Kidney tubule cell (primary cell): Measurements from ENCODE around the gene BCL7A.
"Not testable (repeated sequence)": the region's sequence is repeated elsewhere in the genome, so short reads cannot be mapped to it uniquely, and the experiment has no call there.

Experiments
- DNase-seq: peaks from one replicate; pipeline ENCODE4 v3.0.0-alpha.2; 2018; ENCODE audit warnings: low spot score

Gene BCL7A

DNA sequence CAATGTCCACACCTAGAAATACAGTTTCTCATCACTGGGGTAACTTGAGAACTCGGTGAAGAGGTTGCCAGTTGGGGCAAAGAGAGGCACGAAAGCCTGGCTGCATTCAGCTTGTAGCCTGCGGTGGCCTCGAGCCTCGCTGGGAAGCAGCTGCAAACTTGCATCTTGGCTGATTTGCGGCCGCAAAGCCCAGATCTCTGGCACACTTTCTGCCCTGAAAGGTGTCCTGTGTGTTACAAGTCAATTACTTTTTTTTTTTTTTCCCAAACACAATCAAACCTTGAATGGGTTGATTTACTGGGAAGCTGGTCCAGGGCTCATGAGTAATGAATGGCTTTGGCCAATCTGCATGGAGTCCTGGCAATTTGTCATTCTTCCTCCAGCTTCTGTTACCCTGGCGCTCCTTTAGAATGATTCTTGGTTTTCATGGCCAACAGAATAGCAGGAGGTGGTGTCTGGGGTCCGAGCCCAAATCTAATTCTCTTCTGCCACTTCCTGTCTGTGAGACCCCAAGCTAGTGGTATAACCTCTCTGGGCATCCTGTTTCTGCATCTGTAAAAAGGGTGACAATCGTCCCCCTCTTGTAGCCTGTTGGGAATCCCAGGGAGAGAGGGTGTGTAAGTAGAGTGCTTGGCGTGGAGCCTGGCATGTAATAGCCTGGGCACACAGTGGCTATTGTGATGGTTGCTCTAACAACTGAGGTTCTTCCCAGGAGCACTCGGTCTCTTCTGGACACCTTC lies 6.7 kb downstream of the BCL7A start:
- peak; percentile 49 for DNase-seq

- DNase-seq, result peak; percentile 54
These were observed 7.3 kb downstream of the BCL7A start for GRCh38 chr12:122028905-122029560.

- DNase-seq, result peak; percentile 65
These were observed 8.1 kb downstream of the BCL7A start for GRCh38 chr12:122029620-122030423.

- no peak for DNase-seq
These were observed 8.8 kb downstream of the BCL7A start for GRCh38 chr12:122030424-122031035.

- DNase-seq, result peak; percentile 42
These were observed 9.9 kb downstream of the BCL7A start for GRCh38 chr12:122031342-122032216.

- no peak for DNase-seq
These were observed 10.9 kb downstream of the BCL7A start for GRCh38 chr12:122032580-122032979.

- peak; percentile 43 for DNase-seq
These were observed 13.6 kb downstream of the BCL7A start for GRCh38 chr12:122035292-122035691.

DNA sequence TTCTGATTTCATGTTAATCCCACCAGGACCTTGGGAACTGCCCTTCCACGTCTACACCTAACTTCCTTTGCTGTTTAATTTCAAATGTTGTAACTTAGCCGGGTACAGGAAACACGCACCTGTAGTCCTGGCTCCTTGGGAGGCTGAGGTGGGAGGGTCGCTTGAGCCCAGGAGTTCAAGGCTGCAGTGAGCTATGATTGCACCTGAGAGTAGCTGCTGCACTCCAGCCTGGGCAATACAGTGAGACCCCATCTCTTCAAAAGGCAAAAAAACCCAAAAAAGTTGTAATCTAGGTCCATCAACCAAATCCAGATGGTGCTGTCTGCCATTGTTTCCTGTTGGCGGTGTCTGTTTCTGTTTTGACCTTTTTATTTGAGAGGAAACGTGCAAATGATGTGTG lies 14.5 kb downstream of the BCL7A start:
- no peak for DNase-seq

- peak; percentile 95 for DNase-seq
These were observed 19.1 kb downstream of the BCL7A start for GRCh38 chr12:122040579-122041386.

- DNase-seq, result not testable (repeated sequence)
These were observed 19.8 kb downstream of the BCL7A start for GRCh38 chr12:122041458-122041857.

DNA sequence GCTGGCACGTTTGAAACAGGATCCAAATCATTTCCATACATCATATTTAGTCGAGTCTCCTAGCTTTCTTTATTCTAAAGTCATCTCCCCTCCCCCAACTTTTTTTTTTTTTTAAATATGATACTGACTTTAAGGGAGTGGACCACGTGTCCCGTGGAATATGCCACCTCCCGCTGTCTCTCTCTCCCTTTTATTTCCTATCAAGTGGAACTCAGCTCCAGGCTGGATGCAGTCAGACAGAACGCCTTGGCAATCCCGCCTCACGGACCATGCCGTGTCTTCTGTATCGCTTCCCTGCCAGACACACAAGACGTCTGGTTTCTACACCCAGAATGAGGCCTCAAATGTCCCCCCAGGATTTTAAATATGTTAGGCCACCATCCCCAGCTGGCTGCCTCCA lies 21.2 kb downstream of the BCL7A start:
- peak; percentile 66 for DNase-seq

DNA sequence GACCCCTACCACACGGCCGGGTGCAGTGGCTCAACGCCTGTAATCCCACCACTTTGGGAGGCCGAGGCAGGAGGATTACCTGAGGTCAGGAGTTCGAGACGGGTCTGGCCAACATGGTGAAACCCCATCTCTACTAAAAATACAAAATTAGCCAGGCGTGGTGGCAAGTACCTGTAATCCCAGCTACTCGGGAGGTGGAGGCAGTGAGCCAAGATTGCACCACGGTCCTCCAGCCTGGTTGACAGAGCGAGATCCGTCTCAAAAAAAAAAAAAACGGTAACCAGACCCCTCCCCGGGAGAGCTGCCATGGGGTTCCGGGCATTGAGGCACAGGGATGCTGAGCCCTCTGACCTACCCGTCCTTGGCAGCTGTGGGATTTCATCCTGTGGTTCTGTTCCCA lies 21.8 kb downstream of the BCL7A start:
- no peak for DNase-seq

DNA sequence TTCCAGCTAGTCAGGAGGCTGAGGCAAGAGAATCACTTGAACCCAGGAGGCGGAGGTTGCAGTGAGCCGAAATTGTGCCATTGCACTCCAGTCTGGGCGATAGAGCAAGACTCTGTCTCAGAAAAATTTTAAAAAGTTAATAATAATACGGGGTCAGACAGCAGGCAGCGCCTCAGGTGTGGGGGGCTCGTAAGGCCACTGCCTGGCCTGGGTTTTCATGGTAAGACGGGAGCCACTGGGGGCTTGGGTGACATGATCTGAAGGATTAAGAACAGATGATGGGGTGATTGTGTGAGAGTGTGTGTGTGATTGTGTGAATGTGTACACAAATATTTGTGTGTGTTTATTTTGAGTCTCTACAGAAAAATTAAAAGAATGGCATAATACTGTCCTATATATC lies 23.6 kb downstream of the BCL7A start:
- DNase-seq, result no peak

GRCh38 chr12:122046145-122046544 lies 24.5 kb downstream of the BCL7A start:
- DNase-seq, result no peak

- DNase-seq, result no peak
These were observed 26.5 kb downstream of the BCL7A start for GRCh38 chr12:122048151-122048550.

- no peak for DNase-seq
These were observed 28.1 kb downstream of the BCL7A start for GRCh38 chr12:122049827-122050226.

DNA sequence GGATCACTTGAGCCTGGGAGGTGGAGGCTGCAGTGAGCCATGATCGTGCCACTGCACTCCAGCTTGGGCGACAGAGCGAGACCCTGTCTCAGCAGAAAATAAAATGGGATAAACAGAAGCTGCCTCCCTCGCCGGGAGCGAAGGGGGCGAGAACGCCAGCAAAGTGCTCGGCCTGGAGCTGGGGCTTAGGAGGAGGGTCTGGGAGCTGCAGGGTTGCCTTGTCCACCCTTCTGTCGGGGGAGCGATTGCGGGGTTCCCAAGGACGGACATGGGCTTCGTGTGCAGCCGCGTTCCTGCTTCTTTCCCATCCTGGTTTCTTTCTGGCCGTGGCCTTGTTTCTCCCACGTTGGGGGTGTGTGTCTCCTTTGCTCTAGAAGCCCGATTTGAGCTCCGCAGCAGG lies 29.0 kb downstream of the BCL7A start:
- no peak for DNase-seq

GRCh38 chr12:122051231-122051876 lies 29.7 kb downstream of the BCL7A start:
- peak; percentile 23 for DNase-seq

DNA sequence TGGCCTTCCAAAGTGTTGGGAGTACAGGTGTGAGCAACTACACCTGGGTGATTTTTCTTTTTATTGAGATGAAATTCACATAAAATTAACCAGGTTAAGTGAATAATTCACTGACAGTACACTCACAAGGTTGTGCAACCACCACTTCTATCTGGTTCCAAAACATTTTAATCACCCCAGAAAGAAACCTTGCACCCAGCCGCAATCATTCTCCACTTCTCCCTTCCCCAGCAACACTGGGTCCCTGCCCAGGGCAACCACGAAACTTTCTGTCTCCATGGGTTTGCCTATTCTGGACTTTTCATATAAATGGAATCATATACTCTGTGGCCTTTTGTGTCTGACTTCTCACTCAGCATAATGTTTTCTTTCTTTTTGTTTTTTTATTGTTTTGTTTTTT lies 30.6 kb downstream of the BCL7A start:
- DNase-seq, result no peak
